Right lobe of liver (tissue), 4 donors: ENCODE data around the gene ZNF512.

Source experiments
- POLR2A ChIP-seq: fragments of 450-650 bp; IDR thresholded peaks from one replicate; pipeline ENCODE4 v1.6.1; 2017; ENCODE audit warnings: antibody characterized with exemption, mild to moderate bottlenecking
- TF ChIP-seq, protein P1 (sequence below), 4 donors: fragments of 200-600 bp in 3 of 4; fragments of 450-650 bp in 1 of 4; IDR thresholded peaks; one replicate each; pipeline versions ENCODE4 v1.5.1 to v1.8.0; 2016 to 2022; ENCODE audit warnings: antibody characterized with exemption in 4 of 4, mild to moderate bottlenecking in 2 of 4
- donor health status: DM: no; HTN: no; CAD: no.
- donor health status: DM: no; HTN: no; CAD: no.
- donor health status: DM: no; HTN: yes; CAD: no.

DNA sequence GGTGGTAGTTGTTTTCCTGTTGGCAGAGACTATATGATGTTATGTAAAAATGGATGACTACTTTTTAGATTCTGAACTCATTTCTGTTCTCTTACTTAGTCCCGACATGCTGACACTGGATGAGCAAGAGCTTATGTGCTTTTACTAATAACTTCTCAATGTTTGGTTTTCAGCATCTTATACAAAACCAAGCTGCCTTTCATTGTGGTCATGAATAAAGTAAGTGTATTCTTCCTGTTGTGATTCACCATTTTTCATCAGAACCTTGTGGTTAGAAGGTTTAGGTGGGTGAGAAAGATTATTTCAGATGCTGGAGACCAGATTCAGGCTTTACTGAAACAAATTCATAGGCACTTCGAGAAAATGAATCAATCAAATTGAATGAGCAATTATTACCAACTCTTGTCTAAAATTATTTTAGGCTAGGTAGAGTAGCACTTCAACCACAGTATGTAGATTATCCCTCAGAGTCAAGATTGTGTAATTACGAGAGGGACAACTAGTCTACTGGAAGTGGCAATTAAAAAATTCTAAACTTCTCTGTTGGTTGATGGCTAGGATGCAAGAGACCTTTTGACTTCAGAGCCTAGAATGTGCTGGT lies 55.3 kb downstream of the ZNF512 start:
- TF ChIP-seq POLR2A: no peak
- TF ChIP-seq, protein P1, sequence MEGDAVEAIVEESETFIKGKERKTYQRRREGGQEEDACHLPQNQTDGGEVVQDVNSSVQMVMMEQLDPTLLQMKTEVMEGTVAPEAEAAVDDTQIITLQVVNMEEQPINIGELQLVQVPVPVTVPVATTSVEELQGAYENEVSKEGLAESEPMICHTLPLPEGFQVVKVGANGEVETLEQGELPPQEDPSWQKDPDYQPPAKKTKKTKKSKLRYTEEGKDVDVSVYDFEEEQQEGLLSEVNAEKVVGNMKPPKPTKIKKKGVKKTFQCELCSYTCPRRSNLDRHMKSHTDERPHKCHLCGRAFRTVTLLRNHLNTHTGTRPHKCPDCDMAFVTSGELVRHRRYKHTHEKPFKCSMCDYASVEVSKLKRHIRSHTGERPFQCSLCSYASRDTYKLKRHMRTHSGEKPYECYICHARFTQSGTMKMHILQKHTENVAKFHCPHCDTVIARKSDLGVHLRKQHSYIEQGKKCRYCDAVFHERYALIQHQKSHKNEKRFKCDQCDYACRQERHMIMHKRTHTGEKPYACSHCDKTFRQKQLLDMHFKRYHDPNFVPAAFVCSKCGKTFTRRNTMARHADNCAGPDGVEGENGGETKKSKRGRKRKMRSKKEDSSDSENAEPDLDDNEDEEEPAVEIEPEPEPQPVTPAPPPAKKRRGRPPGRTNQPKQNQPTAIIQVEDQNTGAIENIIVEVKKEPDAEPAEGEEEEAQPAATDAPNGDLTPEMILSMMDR (IDR thresholded peaks at IDR 0.05): no peak
